Measurements from ENCODE around the gene OR2L5.

OR2L5 gene, protein sequence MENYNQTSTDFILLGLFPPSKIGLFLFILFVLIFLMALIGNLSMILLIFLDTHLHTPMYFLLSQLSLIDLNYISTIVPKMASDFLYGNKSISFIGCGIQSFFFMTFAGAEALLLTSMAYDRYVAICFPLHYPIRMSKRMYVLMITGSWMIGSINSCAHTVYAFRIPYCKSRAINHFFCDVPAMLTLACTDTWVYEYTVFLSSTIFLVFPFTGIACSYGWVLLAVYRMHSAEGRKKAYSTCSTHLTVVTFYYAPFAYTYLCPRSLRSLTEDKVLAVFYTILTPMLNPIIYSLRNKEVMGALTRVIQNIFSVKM

DNA sequence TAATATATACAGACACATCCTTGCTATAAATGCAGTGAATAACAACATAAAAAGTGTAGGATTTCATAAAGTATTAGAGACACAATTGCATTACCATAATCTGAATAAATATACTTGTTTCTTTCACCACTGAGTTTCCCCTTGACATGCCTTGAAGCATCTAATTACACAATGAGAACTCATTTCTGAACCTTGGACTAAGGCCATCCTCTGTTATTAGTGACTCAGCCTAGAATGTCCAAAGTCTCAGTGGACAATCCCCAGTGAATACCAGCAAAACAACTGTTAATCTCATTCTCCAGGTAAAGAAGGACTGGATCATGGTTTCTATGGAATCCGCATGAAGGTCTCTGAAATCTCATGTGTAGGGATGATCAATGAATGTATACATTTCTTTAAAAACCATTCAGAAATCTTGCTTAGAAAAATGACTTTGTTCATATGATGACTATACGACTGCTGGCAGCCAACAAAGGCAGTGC, at the start of gene OR2L5:
Gene OR2L5, plus strand, starts transcription at position 432 of the 482 bp plus-strand sequence. CDS start 8,288 bp downstream, outside the sequence.
- TF ChIP-seq, protein P1, sequence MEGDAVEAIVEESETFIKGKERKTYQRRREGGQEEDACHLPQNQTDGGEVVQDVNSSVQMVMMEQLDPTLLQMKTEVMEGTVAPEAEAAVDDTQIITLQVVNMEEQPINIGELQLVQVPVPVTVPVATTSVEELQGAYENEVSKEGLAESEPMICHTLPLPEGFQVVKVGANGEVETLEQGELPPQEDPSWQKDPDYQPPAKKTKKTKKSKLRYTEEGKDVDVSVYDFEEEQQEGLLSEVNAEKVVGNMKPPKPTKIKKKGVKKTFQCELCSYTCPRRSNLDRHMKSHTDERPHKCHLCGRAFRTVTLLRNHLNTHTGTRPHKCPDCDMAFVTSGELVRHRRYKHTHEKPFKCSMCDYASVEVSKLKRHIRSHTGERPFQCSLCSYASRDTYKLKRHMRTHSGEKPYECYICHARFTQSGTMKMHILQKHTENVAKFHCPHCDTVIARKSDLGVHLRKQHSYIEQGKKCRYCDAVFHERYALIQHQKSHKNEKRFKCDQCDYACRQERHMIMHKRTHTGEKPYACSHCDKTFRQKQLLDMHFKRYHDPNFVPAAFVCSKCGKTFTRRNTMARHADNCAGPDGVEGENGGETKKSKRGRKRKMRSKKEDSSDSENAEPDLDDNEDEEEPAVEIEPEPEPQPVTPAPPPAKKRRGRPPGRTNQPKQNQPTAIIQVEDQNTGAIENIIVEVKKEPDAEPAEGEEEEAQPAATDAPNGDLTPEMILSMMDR (IDR thresholded peaks at IDR 0.05) = no peak

DNA sequence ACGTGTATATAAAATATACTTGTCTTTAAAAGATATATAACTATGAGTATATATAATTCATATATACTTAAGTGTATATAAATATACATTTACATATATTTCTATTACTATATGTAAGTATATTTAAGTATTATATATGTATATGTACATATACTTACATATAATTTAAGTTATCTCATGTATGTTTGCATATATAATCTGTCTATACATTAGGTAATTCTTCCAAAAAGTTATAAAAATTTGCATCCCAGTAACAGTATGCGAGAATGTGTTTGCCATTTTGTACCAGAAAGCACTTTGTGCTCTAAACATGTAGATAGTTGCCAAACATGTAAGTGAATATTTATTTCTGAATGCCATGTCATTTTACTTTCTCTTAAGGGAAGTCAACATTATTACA, 48.5 kb upstream of the OR2L5 start, which contains the start of gene OR2AK2:
Gene OR2AK2, plus strand, starts transcription at position 301 of the 400 bp plus-strand sequence. CDS start 144 bp downstream, outside the sequence.
- TF ChIP-seq, protein P1 (IDR thresholded peaks at IDR 0.05) = no peak

DNA sequence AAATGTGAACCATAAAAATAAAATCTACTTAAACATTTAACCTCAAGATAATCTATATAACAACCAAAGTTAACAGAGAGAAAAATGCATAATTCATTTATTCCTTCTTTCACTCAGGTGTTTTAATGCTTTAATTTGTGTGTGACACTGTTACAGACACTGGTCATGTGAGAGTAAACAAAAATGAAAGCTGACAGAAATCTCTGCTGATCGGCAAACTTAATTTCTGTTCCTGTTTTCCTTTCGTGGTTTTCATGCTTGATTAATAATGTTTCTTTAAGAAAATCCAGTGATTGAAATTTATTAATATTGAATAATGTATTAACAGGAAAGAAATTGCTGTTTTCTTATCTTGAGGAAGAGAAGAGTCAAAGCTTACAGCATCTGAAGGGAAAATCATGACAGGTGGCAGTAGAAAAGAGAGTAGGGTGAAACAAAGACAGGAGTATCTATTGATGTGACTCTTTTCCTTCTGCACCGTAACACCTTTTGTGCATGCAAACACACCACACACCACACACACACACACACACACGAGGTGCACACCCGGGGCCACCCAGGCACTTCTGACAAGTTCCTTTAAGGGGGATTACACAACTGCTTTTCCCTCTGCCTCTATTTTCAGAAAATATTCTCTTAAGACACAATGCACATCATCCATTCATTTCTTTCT, 46.8 kb upstream of the OR2L5 start:
- TF ChIP-seq, protein P1 (IDR thresholded peaks at IDR 0.05) = no peak

DNA sequence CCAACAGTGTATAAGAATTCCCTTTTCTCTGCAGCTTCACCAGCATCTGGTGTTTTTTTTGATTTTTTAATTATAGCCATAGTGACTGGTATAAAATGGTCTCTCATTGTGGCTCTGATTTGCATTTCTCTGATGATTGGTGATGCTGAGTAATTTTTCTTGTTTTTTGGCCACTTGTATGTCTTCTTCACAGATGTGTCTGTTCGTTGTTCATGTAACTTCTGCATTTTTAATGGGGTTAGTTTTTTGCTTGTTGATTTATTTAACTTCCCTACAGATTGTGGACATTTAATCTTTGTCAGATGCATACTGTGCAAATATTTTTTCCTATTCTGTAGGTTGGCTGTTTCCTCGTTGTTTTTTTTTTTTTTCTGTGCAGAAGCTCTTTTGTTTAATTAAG, 20.5 kb upstream of the OR2L5 start:
- TF ChIP-seq, protein P1 (IDR thresholded peaks at IDR 0.05) = no peak

DNA sequence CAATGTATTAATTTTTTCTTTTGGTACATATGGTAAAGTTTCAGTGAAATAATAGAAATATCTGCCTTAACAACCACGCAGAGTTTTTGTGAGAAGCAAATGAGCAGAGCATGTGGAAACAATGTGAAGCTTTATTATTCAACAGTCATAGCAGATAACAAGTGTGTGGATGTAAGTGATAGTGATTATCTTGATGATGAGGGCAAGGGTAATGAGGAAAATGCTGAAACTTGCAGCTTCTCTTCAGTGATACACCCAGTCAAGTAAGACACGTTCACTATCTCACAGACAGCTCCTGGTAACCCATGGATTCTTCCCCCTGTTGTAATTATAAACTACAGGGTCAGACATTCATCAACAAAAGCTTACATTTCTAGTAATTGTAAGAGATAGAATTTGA, 14.6 kb upstream of the OR2L5 start:
- TF ChIP-seq, protein P1 (IDR thresholded peaks at IDR 0.05) = no peak

DNA sequence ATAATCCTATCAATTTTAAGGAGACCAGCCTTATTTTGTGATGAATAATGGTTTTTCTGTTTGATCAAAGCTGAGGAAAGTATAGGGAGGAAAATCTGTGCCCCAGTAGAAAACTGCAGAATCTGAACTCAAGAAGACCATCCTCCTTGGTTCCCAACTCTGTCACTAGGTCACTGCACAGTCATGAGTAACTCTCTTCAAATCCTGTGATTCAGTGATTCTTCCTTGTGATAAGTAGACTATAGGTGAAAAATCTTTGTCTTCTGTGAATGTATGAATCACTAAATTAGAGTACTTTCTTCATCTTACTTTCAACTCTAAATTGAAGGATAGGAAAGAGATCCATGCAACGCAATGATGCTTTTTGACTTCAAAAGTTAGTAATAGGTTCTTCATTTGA, 13.3 kb upstream of the OR2L5 start:
- TF ChIP-seq, protein P1 (IDR thresholded peaks at IDR 0.05) = no peak

DNA sequence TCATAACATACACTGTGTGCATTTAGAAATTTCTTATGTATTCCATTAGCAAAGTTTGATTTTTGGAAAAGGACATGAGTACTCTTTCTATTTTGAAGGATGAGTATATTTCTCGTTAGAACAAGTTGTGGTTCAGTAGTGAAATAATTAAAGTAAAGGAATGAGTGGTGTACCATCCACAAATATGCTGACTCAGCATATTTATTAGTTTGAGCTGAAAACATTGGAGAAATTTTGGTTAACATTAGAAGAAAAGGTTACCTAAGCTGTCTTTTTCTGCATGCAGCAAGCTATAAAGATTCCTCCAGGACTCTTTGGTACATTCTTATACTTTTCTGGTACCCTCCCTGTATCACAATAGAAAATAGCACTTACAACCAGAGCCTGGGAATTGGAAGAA, 5.7 kb upstream of the OR2L5 start:
- TF ChIP-seq, protein P1 (IDR thresholded peaks at IDR 0.05) = no peak
